ENCODE data around the gene PSEN1.

PSEN1 gene

GRCh38 chr14:73217411-73217810 lies 81.1 kb downstream of the PSEN1 start:
- no peak for DNase-seq (ENCODE audit: extremely low spot score)
- ChIA-PET POLR2A (no interaction called here), CTCF (interaction anchor here (1.1 to 4.2 kb wide), 4 partner anchors 13 to 58 kb away, joined by 3 to 14 read pairs (median 4); no protein-coding TSS in a partner anchor)
- TF ChIP-seq CTCF (IDR thresholded peaks at IDR 0.05; ENCODE audit: control extremely low read depth, extremely low read depth, low read depth, missing control alignments): no peak

- POLR2A ChIA-PET: no interaction called here
Measured at GRCh38 chr14:73220061-73220460, 83.8 kb downstream of the PSEN1 start.

GRCh38 chr14:73220634-73221033 lies 84.3 kb downstream of the PSEN1 start:
- POLR2A ChIA-PET: no interaction called here
- TF ChIP-seq CTCF (IDR thresholded peaks at IDR 0.05; ENCODE audit: control extremely low read depth, extremely low read depth, low read depth, missing control alignments): no peak
- DNase-seq (ENCODE audit: extremely low spot score): no peak
- CTCF ChIA-PET: interaction anchor here (1.0 to 2.8 kb wide), 5 partner anchors 10 to 349 kb away, joined by 3 to 11 read pairs (median 7); no protein-coding TSS in a partner anchor

More at GRCh38 chr14:73220061-73220460, 83.8 kb downstream of the PSEN1 start:
- no peak for TF ChIP-seq CTCF (IDR thresholded peaks at IDR 0.05; ENCODE audit: control extremely low read depth, extremely low read depth, low read depth, missing control alignments)
- CTCF ChIA-PET: interaction anchor here (1.0 to 2.8 kb wide), 5 partner anchors 9 to 350 kb away, joined by 3 to 11 read pairs (median 7); no protein-coding TSS in a partner anchor
- DNase-seq (ENCODE audit: extremely low spot score): no peak

- TF ChIP-seq CTCF (IDR thresholded peaks at IDR 0.05; ENCODE audit: control extremely low read depth, extremely low read depth, low read depth, missing control alignments): no peak
- ChIA-PET POLR2A (no interaction called here), CTCF (interaction anchor here (1.7 to 2.8 kb wide), 5 partner anchors 10 to 250 kb away, joined by 4 to 11 read pairs (median 4); no protein-coding TSS in a partner anchor)
- no peak for DNase-seq (ENCODE audit: extremely low spot score)
Measured at GRCh38 chr14:73221945-73222344, 85.6 kb downstream of the PSEN1 start.

- DNase-seq (ENCODE audit: extremely low spot score): no peak
- peak; percentile 8 for TF ChIP-seq CTCF (IDR thresholded peaks at IDR 0.05; ENCODE audit: control extremely low read depth, extremely low read depth, low read depth, missing control alignments)
- POLR2A ChIA-PET: interaction anchor here (0.5 to 0.6 kb wide), 2 partner anchors 9 to 179 kb away, joined by 3 to 4 read pairs; no protein-coding TSS in a partner anchor
- CTCF ChIA-PET: interaction anchor here (0.6 to 2.3 kb wide), 11 partner anchors 9 to 577 kb away, joined by 3 to 16 read pairs (median 4); no protein-coding TSS in a partner anchor
Measured at GRCh38 chr14:73223049-73223448, 86.7 kb downstream of the PSEN1 start.

GRCh38 chr14:73225496-73225895 lies 89.2 kb downstream of the PSEN1 start:
- DNase-seq (ENCODE audit: extremely low spot score): no peak
- no peak for TF ChIP-seq CTCF (IDR thresholded peaks at IDR 0.05; ENCODE audit: control extremely low read depth, extremely low read depth, low read depth, missing control alignments)
- CTCF ChIA-PET: interaction anchor here (1.7 kb wide), 1 partner anchor 16 kb away, joined by 5 read pairs; no protein-coding TSS in a partner anchor
- POLR2A ChIA-PET: no interaction called here
